Vagina (tissue), 2 donors: Measurements from ENCODE around the gene DCTD.

Experiments used
- POLR2A ChIP-seq, 2 donors: fragments of 450-650 bp; IDR thresholded peaks; one replicate each; pipeline ENCODE4 v1.6.1; 2017; ENCODE audit warnings: antibody characterized with exemption in 2 of 2, mild to moderate bottlenecking in 2 of 2, moderate library complexity in 2 of 2
- POLR2AphosphoS5 ChIP-seq, 2 donors: sonication (generic); formaldehyde crosslinking; IDR thresholded peaks; one replicate each; pipeline ENCODE4 v1.9.0; 2017; ENCODE audit warnings: antibody characterized with exemption in 2 of 2, mild to moderate bottlenecking in 2 of 2, low read depth in 1 of 2; ENCODE audit not compliant: insufficient read depth in 1 of 2
- TF ChIP-seq, protein P1 (sequence below), 3 experiments: fragments of 450-650 bp in 2 of 3; fragments of 200-600 bp in 1 of 3; sonication (generic) in 1 of 3; IDR thresholded peaks; one replicate each; pipeline ENCODE4 v1.5.1; 2017 to 2019; ENCODE audit warnings: antibody characterized with exemption in 3 of 3, mild to moderate bottlenecking in 2 of 3, moderate library complexity in 2 of 3

DNA sequence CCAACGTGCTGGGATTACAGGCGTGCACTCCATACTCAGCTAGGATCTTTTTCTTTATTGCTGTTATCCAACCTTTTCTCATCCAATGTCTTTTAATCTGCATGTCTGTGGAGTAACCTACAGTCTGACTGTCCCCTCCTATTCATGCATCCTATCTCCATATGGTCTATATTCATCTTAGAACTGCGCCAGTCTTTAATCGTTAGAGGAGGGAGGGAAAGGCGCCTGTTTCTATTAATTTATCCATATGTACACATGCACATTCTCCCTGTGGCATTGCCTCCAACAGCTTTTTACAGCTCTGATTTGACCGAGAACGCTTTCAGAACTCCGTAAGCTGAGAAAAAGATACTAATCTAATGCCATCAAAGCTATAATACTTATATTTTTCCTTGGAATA is 9.8 kb downstream of the DCTD start:
- TF ChIP-seq, protein P1, sequence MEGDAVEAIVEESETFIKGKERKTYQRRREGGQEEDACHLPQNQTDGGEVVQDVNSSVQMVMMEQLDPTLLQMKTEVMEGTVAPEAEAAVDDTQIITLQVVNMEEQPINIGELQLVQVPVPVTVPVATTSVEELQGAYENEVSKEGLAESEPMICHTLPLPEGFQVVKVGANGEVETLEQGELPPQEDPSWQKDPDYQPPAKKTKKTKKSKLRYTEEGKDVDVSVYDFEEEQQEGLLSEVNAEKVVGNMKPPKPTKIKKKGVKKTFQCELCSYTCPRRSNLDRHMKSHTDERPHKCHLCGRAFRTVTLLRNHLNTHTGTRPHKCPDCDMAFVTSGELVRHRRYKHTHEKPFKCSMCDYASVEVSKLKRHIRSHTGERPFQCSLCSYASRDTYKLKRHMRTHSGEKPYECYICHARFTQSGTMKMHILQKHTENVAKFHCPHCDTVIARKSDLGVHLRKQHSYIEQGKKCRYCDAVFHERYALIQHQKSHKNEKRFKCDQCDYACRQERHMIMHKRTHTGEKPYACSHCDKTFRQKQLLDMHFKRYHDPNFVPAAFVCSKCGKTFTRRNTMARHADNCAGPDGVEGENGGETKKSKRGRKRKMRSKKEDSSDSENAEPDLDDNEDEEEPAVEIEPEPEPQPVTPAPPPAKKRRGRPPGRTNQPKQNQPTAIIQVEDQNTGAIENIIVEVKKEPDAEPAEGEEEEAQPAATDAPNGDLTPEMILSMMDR (IDR thresholded peaks at IDR 0.05), result no peak
- TF ChIP-seq POLR2A (IDR thresholded peaks at IDR 0.05), result no peak
- no peak for TF ChIP-seq POLR2AphosphoS5 (IDR thresholded peaks at IDR 0.05; ENCODE audit: insufficient read depth in 1 of 2, low read depth in 1 of 2)
